RKO (cell line): ENCODE results near the gene ACSF2.
"Not testable (repeated sequence)": the region's sequence is repeated elsewhere in the genome, so short reads cannot be mapped to it uniquely, and the experiment has no call there.

Source experiments
- DNase-seq: peaks from one replicate; pipeline ENCODE4 v3.0.0-alpha.2; 2016; ENCODE audit warnings: low spot score

Gene ACSF2, protein sequence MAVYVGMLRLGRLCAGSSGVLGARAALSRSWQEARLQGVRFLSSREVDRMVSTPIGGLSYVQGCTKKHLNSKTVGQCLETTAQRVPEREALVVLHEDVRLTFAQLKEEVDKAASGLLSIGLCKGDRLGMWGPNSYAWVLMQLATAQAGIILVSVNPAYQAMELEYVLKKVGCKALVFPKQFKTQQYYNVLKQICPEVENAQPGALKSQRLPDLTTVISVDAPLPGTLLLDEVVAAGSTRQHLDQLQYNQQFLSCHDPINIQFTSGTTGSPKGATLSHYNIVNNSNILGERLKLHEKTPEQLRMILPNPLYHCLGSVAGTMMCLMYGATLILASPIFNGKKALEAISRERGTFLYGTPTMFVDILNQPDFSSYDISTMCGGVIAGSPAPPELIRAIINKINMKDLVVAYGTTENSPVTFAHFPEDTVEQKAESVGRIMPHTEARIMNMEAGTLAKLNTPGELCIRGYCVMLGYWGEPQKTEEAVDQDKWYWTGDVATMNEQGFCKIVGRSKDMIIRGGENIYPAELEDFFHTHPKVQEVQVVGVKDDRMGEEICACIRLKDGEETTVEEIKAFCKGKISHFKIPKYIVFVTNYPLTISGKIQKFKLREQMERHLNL

DNA sequence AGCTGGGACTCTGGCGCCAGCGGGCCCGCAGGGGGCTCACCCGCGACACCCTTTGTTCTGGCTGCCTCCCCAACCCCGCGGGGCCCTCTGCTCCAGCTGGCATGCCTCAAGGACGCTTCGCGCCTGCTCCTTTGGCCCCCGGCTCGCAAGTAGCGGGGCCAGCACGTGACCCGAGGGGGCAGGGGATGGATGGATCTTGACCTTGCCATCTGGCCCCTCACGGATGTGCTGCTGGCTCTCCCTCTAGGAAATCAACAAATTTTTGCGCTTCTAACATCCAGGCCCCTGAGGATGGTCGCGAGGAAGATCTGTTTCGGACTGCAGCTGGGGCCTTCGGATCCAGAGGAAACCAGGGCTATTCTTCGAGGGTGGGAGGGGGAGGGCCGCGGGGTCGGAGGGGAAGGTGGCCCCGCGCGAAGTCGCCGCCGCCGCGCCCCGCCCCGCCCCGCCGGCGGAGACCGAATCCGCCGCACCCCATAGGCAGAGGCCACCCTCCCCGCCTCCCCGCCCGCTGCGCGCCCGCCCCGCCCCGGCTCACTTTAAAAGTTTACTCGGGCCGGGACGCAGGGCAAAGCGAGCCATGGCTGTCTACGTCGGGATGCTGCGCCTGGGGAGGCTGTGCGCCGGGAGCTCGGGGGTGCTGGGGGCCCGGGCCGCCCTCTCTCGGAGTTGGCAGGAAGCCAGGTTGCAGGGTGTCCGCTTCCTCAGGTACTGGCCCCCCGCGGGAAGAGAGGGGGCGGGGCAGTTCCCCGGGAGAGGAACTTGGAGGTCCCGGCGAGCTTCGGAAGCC is at the start of gene ACSF2:
ACSF2 (plus strand) TSS at position 537 of the 790 bp plus-strand sequence; CDS start at position 581, 44 bp downstream.
- peak; percentile 65 for DNase-seq

DNA sequence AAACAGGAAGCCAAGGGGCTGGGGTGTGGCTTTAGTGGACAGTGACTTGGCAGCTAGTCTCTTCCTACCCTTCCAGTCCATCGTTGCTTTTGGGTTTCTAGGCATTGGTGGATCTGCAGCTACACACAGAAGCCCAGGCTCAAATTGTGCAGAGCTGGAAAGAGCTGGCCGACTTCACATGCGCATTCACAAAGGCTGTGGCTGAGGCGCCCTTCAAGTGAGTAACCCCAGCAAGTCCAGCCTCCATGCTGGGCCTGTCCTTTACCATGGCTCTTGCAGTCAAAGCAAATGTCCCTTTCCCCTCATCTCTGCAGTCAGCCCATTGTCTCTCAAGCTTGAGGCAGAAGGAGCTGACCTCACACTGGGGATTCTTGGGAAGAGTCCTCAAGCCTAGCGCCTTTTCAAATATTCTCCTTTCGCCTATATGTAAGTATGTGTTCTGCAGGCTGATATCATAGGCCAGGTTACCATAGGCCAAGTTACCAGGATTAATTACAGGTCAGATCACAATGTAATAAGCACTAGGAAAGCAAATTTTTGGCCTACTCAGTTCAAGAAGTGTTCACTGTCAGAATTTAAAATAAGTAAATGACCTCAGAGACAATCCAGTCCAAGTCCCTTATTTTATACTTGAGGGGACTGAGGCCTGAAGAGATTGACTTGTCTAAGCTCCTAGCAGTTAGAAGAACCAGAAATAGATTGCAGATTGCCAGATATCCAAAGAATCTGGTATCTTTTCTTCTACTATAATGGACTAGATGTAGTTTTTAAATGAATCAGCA is 46.5 kb upstream of the ACSF2 start:
- DNase-seq, result no peak

DNA sequence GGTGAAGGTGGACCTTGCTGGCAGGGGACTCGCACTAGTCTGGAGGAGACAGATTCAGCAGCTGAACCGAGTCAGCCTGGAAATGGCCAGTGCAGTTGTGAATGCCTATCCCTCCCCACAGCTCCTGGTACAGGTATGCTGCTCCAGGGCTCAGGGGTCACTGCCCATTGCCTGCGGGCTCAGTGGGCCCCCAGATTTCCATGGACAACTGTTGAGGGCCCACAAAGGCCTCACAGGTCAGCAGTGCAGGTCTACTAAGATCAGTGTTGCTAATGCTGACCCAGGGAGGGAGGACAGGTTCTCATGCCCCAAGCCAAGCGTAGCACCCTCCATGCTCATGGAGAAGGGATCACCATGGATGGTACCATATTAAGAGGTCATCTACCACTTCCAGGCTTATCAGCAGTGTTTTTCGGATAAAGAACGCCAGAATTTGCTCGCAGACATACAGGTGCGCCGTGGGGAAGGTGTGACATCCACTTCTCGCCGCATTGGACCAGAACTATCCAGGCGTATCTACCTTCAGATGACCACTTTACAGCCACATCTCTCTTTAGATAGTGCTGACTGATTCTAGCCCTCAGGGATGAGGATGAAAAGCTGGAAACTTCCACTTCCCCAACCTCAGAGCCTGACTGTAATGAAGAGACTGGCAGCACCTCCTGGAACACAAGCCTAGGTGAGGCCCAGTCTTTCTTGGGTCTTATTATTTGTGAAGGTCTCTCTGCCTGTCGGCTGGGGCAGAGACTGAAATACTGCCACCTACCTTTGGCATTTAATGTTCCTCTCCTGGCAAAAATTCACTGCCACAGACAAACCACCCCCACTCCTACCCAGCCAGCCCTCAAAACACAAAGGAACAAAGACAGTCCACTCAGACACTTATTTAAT is 45.4 kb upstream of the ACSF2 start:
- no peak for DNase-seq

DNA sequence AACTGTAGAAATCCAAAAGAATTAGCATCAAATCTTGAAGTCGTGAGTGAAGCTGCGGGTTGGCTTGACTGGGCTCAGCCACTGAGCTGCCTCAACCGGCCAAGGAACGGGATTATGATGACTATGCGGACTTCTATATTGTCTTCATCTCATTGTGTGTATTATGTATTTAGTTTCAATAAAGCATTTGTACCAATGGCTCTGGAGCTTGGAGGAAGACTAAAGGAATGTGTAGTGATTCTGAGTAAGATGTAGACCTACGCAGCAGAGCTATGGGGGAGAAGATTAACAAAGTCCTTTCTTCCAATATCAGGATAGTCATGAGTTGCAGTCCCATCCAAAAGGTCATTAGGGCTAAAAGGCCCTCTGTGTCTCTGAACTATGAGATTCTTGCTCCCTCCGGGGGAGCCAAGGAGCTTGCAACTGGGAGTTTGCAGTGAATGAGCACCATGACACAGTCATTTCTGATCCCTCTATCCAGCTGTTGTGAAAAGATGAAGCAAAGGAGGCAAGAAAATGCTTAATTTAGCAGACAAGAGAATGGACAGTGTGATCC is 44.7 kb upstream of the ACSF2 start:
- DNase-seq, result no peak

DNA sequence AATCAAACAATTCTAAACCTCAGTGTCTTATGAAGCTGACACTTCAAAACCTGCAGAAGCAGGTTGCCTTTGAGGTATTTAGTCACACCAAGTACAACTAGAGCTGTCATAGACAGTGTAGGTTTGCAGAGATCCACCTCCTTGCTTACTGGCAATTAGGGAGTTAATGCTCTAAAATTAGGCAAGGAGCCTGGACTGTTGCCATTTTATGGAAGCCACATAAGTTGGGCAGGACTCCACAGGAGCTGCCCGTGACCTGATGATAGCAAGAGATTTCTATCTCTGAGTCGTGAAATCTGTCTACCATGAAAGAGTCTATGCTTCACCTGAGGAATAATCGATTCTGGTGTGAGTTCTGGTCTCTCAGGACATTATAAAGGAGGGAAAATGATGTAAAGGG is 44.1 kb upstream of the ACSF2 start:
- no peak for DNase-seq

DNA sequence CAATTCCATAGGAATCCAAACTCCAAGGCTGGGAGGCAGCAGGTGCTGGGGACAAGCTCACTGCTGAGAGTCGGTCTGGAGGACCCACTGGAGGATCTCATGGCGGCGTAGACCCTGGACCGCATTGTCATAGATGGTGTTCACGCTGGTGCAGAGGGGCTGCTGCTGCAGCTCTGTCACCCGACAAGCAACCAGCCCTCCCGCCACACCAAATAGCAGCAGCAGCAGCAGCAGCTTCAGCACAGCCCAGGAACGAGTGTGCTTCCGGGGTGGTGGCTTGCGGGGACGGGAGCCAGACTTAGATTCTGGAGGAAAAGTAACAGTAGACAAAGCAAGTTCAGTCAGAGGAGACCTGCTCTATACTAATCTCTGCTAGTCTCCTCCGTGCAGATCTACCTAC is 43.1 kb upstream of the ACSF2 start:
- no peak for DNase-seq

DNA sequence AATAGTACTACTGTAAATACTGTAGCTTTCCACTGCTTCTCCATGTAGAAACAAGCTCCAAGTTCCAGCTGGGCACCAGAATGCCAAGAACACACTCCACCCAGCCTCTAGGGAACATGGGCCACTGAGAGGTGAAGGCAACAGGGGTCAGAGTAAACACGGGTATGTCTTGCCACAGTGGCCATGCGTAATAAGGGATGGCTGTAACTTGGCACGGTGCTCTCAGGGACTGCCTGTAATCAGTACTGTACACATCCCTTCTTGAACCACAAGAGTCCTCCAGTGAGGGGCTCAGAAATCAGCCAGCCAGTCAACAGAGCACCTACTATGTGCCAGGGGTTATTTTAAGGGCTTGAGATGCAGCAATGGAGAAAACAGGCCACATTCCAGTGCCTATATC is 39.5 kb upstream of the ACSF2 start:
- DNase-seq, result no peak

DNA sequence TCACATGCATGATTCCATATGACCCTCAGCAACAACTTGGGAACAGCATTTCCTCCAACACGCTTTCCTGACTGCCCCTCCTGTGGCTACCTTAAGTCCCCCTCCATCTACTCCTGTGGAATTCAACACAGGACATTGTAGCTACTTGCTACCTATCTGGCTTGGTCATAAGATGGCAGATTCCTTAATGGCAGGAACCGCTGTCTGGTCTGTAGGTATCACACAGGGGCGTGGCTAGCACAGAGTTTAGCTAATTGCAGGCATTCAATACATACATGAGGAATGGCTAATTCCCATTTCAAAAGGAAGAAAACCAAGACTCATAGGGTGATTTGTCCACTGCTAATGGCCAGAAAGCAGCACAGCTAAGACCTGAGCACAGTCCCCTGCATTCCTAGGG is 37.3 kb upstream of the ACSF2 start:
- no peak for DNase-seq

DNA sequence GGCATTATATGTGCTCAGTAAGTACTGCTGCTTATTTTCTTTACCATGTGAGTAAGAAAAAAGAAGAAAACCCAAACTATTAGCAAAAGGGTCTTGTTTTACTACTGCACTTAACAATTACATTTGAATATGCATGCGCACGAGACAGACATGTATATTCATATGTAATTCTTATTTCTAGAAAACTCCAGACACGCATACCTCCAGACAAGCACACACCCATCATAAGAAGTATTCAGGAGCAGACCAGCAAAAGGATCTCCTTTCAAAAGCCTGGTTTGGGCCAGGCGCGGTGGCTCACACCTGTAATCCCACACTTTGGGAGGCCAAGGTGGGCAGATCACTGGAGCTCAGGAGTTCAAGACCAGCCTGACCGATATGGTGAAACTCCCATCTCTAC is 36.5 kb upstream of the ACSF2 start:
- DNase-seq, result no peak

DNA sequence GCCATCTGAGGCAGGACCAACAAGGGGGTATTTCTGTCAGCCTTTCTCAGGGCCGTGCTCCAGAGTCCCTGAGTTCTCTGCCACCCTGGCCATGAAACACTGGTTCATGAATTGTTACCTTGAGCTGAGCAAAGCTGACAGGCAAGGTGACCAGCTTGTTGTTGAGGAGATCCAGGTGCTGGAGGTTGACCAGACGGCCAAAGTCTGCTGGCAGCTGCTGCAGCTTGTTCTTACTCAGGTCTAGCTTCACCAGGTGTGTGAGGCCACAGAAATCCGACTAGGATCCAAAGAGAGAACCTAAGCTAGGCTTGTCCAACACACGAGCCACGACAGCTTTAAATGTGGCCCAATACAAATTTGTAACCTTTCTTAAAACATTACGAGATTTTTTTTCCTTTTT is 33.4 kb upstream of the ACSF2 start:
- no peak for DNase-seq

DNA sequence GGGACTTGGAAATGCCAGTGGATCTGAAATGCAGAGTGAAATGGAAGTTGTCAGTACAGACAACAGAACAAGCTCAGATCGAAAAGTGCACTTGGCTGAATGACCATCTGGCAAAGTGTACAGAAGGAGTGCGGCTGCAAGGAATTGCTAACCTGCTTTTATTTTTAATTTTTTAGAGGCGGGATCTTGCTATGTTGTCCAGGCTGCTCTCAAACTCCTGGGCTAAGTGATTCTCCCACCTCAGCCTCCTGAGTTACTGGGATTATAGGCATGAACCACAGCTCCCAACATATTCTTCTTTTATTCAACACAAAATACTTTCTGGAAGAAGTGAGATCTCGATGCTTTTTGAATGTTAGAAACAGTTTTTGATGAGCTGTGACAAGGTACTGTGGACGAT is 32.3 kb upstream of the ACSF2 start:
- DNase-seq, result no peak

DNA sequence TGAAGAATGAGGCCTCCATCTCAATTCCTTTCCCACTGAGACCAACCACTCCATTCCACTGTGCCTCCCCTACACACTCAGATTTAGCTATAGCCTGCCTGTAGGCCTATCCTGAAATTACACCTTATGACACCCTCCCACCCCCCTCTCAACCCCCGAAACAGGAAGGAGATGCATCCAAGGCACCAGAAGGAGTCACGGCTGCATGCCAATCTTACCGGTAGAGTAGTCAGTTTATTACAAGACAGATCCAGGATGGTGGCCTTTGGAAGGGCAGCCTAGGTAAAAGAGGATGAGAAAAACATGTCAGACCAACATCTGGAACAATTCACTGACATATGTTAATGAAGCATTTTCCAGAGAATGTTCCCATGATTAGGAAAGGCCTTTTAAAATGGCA is 31.3 kb upstream of the ACSF2 start:
- DNase-seq, result peak; percentile 51

DNA sequence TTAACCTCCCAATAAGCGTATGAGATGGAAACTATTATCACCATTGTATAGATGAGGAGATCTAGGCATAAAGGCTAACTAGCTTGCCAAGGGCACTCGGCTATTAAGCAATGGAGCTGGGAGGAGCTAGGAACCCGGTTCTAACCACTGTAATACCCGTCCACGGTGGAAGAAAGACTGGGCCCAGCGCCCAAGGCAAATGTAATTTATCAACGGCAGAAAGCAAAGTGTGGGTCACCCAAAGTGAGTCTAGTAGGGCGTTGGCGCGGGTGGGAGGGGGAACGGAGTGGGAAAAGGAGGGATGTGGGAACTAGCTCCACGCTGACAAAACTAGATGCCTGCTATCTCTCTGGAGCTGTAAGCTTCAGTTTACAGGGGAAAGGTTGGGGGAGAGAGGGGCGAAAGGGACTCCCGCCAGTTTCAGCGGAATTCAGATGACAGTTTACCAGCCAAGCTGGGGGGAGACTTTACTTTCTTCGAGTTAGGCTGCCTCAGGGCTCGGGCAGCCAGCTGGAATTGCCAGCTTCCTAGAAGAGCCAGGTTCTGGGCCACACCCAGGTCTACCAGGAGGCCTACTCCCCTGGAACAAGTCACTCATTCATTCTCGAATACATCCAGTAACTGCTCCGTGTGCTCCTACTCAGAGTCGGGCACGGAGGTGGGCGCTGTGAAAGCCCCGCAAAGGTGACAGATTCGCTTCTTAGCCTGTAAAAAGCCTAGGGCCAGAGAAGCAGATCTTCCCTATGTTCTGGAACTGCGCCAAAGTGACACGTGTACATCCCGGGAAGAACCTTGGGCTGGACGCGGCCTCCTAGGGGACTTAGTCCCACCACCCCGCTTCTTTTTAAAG is 29.5 kb upstream of the ACSF2 start:
- DNase-seq, result peak; percentile 67

DNA sequence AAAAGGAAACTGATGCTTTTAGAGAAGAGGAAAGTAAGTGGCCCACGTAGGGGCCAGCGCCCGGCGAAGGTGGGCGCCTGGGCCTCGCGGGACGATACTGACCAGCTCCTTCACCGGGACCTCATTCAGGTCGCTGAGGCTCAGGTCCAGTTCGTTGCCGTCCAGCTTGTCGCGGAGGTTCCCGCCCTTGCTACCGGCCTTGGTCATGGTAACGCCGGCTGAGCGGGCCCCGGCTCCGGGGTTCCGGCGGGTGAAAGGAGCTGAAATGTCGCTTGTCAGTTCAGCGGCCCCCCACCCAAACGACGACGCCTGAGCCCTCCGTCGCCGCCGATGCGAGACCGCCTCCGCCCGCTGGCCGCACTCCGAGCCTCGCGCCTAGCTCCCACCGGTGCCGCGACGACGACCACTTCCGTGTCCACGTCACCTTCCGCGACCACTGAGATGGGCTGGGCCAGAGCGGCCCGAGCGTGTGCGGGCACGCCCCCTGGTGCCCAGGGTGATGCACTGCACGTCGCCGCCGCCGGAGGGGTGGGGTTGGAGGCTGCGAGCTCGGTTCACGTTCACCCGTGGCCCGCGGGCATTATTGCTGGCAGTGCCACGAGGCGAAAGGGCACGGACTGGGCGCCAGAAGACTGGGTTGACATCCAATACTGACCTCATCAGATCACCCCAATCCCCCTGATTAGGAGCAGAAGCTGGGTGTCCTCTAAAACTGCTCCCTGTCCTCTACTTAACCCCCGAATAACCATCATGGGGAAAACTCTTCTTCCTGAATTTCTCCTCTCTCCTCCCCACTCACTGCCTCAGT is 28.7 kb upstream of the ACSF2 start, which contains the start of gene LRRC59:
LRRC59 (minus strand) TSS at position 413 of the 808 bp plus-strand sequence; CDS start at position 207, 206 bp downstream.
- DNase-seq, result peak; percentile 88

DNA sequence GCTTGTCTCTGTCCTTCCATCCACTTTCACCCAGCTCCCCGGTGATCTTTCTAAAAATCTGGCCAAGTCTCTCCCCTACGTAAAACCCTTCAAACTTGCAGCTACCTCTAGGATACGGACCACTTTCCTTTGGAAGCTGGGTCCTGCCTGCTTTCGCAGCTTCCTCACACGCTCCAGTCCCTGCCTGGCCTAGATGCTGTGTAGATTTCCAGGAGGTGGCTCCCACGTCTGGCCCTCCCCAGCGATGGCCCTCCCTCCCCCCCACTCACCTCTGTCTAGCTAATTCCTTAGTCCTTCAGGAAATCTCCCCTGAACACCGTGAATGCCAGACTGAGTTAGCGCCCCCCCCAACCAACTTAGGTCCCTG is 28.1 kb upstream of the ACSF2 start:
- no peak for DNase-seq

DNA sequence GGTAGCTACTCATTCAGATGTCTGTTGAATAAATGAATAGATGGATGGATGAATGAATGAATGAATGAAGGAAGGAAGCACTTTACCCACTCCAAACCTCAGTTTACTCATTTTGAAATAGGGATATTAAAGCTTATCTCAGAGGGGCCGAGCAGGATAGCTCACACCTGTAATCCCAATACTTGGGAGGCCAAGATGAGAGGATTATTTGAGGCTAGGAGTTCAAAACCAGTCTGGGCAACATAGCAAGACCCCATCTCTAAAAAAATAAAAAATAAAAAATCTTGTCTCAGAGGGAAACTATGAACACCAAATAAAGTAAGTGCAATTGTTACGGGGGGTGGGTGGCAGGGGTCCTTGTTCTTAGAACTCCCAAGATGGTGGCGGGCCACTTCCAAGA is 27.3 kb upstream of the ACSF2 start:
- not testable (repeated sequence) for DNase-seq

DNA sequence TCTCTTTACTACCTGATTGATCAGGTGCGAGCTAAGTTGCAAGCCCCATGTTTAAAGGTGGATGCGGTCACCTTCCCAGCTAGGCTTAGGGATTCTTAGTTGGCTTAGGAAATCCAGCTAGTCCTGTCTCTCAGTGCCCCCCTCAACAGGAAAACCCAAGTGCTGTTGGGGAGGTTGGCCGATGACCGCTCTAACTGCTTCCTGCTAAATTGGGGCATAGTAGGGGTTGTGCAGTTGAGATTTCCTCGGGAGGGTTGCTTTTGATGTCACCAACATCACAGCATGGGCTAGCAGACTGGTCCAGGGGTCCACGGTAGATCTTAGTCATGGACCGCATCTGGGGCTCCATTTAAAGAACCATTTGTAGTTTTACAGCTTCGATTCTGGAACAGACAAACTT is 26.4 kb upstream of the ACSF2 start:
- DNase-seq, result not testable (repeated sequence)

DNA sequence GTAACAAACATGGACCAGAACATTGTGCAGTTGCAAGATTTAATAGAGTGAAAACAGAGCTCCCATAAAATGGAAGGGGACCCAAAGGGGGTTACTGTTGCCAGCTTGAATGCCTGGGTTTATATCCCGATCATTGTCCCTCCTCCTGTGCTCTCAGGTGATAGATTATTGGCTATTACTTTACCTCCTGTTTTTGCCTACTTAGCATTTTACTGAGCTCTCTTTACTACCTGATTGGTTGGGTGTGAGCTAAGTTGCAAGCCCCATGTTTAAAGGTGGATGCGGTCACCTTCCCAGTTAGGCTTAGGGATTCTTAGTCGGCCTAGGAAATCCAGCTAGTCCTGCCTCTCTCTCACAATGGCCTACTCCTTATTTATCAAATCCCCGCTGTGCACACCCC is 20.7 kb upstream of the ACSF2 start:
- not testable (repeated sequence) for DNase-seq

DNA sequence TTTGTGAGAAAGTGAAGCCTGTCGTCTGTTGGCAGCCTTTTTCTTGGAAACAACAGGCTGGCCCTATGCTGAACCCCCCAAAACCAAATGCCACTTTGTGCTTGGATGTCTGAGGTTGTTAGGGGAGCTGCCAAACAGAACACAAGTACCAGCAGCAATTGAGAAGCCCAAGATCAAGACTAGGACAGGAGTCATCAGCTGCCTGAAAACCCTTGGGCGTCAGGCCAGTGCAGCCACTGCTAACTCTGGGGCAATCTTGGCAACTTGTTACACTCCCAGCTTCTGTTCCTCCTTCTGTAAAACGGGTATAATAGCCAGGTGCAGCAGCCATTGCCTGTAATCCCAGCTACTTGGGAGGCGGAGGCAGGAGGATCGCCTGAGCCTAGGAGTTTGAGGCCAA is 19.4 kb upstream of the ACSF2 start:
- DNase-seq, result no peak
